Left forelimb (tissue), 1 donor: ENCODE measurements around the gene ASB7.
"Not testable (repeated sequence)": the region's sequence is repeated elsewhere in the genome, so short reads cannot be mapped to it uniquely, and the experiment has no call there.

ENCODE experiments used
- DNase-seq: peaks from one replicate; pipeline ENCODE4 v3.0.0-alpha.2; 2018; ENCODE audit warnings: low spot score

ASB7 gene

GRCh38 chr15:100651253-100651652, 48.9 kb downstream of the ASB7 start:
- DNase-seq: no peak

- no peak for DNase-seq
Measured at GRCh38 chr15:100652116-100652515, 49.7 kb downstream of the ASB7 start.

- no peak for DNase-seq
Measured at GRCh38 chr15:100653608-100654007, 51.2 kb downstream of the ASB7 start.

GRCh38 chr15:100658895-100659294, 56.5 kb downstream of the ASB7 start:
- no peak for DNase-seq

- DNase-seq: no peak
Measured at GRCh38 chr15:100661156-100661555, 58.8 kb downstream of the ASB7 start.

- DNase-seq: no peak
Measured at GRCh38 chr15:100663086-100663914, 60.9 kb downstream of the ASB7 start.

GRCh38 chr15:100663915-100664281, 61.5 kb downstream of the ASB7 start:
- no peak for DNase-seq

GRCh38 chr15:100665570-100665969, 63.2 kb downstream of the ASB7 start:
- DNase-seq: no peak

GRCh38 chr15:100667405-100668347, 65.3 kb downstream of the ASB7 start:
- DNase-seq: peak; percentile 82

GRCh38 chr15:100668348-100668745, 66.0 kb downstream of the ASB7 start:
- DNase-seq: no peak

- DNase-seq: no peak
Measured at GRCh38 chr15:100669260-100669659, 66.9 kb downstream of the ASB7 start.

- DNase-seq: no peak
Measured at GRCh38 chr15:100670505-100671021, 68.2 kb downstream of the ASB7 start.

- no peak for DNase-seq
Measured at GRCh38 chr15:100671124-100671680, 68.8 kb downstream of the ASB7 start.

- no peak for DNase-seq
Measured at GRCh38 chr15:100671858-100672543, 69.6 kb downstream of the ASB7 start.

- DNase-seq: no peak
Measured at GRCh38 chr15:100672959-100673358, 70.6 kb downstream of the ASB7 start.

- DNase-seq: not testable (repeated sequence)
Measured at GRCh38 chr15:100679151-100679550, 76.8 kb downstream of the ASB7 start.

GRCh38 chr15:100680726-100681125, 78.3 kb downstream of the ASB7 start:
- DNase-seq: no peak

GRCh38 chr15:100681335-100681746, 79.0 kb downstream of the ASB7 start:
- no peak for DNase-seq

GRCh38 chr15:100682468-100682867, 80.1 kb downstream of the ASB7 start:
- no peak for DNase-seq

GRCh38 chr15:100683434-100683833, 81.0 kb downstream of the ASB7 start:
- no peak for DNase-seq

- DNase-seq: no peak
Measured at GRCh38 chr15:100684591-100684990, 82.2 kb downstream of the ASB7 start.
